ENCODE results near the gene SIX1. TPM values are rescaled to one million over a fixed set of nuclear protein-coding genes. Genes with fewer than 3 reads are reported as not detected.

SIX1 gene
- total RNA-seq (2014; rRNA removed; shearing (Covaris generic)) = 2.3 and 3.3 TPM in 2 replicates
- polyA plus RNA-seq (2015; cell fraction: cytosol; rRNA removed) = 3.9 and 5.2 TPM in 2 replicates
- polyA plus RNA-seq (2015; cell fraction: nucleus; rRNA removed) = 1.2 and 3.3 TPM in 2 replicates

DNA sequence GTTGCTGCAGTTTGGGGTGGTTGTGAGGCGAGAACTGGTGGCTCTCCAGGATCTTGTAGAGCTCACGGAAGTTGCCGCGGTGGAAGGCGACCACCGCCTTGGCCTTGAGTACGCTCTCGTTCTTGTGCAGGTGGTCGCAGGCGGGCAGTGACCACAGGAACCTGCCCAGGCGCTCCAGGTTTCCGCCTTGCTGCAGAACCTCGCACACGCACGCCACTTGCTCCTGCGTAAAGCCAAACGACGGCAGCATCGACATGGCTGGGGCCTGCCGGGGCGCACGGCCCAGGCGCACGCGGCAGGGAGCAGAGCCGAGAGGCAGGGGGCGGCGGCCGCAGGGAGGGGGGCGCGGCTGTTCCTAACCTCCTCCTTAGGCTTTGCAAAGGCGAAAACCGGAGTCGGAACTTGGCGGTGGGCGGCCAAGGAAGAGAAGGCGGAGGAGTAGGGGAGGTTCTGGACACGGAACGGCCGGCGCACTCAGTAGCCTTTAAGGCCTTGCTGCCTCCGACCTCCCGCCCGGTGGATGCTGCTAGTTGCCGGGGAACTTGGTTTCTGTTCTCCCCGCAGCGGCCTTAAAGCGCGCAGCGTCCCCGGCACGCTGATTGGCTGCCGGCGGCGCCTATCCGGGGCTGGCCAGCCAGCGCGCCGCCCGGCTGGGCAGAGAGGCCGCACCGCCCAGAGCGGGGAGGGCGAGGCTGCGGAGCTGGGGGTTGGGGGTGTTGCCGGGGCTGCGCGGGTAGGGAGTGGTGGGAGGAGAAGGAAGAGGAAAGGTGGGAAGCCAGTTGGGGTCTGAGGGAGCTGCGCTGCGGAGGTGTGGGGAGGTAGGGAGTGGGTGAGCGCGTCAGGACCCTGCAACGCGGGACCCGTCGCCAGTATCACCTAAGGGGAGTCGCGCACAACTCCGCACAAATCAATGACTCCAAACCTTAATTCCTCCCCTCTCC, at the start of gene SIX1:
TSS of gene SIX1 (minus strand) at position 544 of the 941 bp plus-strand sequence. CDS start at position 256, 288 bp downstream.
- DNase-seq (ENCODE audit: low read depth, low spot score) = peak; percentile 81
- in situ Hi-C loops (cut with HindIII; ENCODE audit: low pct_unique_long_range_greater_than_20kb, low sequenced_read_pairs) = no loop called here

DNA sequence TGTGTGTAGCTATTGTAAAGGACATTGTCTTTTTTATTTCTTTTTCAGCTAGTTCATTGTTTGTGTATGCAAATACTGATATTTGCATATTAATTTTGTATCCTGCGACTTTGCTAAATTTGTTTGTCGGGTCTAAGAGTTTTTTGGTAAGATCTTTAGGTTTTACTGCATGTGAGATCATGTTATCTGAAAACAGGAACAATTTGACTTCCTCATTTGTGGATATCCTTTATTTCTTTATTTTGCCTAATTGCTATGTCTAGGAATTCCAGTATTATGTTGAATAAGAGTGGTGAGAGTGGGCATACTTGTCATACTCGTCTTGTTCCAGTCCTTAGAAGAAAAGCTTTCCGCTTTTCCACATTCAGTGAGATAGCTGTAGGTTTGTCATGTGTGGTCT, 46.0 kb upstream of the SIX1 start:
- no peak for DNase-seq (ENCODE audit: low read depth, low spot score)
- in situ Hi-C loops (cut with HindIII; ENCODE audit: low pct_unique_long_range_greater_than_20kb, low sequenced_read_pairs) = no loop called here

DNA sequence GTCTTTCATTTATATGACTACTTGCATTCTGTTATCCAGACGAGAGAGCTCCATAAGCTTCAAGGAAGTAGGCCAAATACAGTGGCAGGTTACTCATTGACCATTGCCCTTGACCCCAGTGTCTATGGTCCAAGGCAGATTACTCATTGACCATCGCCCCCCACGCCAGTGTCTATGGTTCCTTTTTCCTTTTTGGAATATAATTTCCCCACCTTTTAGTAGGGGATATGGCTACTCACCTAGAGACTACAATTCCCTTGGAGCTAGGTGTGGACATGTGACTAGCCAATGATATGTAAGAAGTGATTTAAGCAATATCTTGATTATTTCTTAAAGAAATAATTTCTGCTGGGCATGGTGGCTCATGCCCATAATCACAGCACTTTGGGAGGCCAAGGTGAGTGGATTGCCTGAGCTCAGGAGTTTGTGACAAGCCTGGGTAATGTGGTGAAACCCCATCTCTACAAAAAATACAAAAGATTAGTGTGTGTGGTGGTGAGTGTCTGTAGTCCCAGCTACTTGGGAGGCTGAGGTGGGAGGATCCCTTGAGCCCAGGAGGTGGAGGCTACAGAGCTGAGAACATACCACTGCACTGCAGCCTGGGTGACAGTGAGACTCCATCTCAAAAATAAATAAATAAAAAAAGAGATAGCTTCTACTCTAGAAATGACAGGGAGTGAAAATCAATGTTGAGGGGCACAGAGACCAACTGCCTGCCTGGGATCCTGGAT, 42.3 kb upstream of the SIX1 start:
- in situ Hi-C loops (cut with HindIII; ENCODE audit: low pct_unique_long_range_greater_than_20kb, low sequenced_read_pairs) = no loop called here

DNA sequence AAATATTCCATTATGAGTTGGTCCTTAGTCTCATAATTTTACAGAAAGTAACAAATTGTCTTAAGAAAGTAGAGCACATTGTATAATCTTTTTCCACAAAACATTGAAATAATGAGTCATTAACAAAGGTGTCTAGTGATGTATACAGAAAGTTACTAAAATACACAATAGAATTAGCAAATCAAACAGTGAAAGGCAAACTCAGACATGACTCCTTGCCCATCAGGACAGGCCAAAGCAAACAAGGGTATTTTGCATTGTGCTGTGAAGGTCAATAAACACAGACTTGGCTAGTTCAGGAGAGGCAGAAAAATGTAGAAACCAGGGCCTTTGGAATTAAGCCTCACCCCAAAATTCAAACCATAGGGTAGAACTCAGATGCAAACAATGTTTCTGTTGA, 37.6 kb upstream of the SIX1 start:
- no peak for DNase-seq (ENCODE audit: low read depth, low spot score)
- in situ Hi-C loops (cut with HindIII; ENCODE audit: low pct_unique_long_range_greater_than_20kb, low sequenced_read_pairs) = no loop called here

More for the DNA sequence above, 42.3 kb upstream of the SIX1 start:
- DNase-seq (ENCODE audit: low read depth, low spot score) = no peak

DNA sequence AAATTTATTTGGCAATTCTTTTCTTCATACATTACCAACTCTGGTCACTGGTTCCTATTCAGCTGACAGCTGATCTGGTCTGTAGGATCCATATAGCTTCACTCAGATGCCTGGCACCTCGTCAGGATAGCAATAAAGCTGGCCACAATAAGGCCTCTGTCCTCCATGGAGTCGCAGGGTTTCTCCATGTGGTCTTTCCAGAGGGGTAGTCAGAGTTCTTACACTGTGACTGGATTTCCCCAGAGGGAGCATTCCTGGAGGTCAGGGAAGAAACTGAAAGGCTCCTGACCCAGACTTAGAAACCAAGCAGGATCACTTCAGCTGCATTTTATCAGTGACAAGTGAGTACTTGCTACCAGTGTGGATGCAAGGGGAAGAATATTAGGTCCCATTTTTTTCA, 34.9 kb upstream of the SIX1 start:
- in situ Hi-C loops (cut with HindIII; ENCODE audit: low pct_unique_long_range_greater_than_20kb, low sequenced_read_pairs) = no loop called here

DNA sequence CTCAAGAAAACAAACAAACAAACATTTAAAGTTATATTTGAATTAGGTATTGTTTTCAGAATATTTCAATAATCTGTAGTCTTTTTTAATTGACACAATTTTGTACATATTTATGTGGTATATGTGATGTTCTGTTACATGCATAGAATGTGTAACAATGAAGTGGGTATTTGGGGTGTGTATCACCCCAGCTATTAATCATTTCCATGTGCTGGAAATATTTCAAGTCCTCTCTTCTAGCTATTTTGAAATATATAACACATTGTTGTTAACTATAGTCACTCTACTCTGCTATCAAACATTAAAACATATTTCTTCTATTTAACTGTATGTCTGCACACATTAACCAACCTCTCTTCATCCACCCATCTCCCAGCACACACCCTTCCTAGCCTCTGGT, 32.0 kb upstream of the SIX1 start:
- in situ Hi-C loops (cut with HindIII; ENCODE audit: low pct_unique_long_range_greater_than_20kb, low sequenced_read_pairs) = no loop called here
- DNase-seq (ENCODE audit: low read depth, low spot score) = no peak

More for the DNA sequence above, 34.9 kb upstream of the SIX1 start:
- DNase-seq (ENCODE audit: low read depth, low spot score) = peak; percentile 88

DNA sequence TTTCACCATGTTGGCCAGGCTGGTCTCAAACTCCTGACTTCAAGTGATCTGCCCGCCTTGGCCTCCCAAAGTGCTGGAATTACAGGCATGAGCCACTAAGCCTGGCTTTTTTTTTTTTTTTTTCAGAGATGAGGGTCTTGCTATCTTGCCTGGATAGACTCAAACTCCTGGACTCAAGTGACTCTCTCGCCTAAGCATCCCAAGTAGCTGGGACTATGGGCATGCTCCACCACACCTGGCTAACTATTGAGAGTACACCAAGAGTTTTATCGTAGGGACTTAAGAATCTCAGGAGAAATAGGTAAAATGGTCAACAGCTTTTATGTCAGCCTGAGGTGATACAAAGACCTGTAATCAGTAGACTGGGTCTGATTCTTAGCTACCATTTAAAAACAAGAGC, 31.2 kb upstream of the SIX1 start:
- in situ Hi-C loops (cut with HindIII; ENCODE audit: low pct_unique_long_range_greater_than_20kb, low sequenced_read_pairs) = no loop called here
- DNase-seq (ENCODE audit: low read depth, low spot score) = no peak

DNA sequence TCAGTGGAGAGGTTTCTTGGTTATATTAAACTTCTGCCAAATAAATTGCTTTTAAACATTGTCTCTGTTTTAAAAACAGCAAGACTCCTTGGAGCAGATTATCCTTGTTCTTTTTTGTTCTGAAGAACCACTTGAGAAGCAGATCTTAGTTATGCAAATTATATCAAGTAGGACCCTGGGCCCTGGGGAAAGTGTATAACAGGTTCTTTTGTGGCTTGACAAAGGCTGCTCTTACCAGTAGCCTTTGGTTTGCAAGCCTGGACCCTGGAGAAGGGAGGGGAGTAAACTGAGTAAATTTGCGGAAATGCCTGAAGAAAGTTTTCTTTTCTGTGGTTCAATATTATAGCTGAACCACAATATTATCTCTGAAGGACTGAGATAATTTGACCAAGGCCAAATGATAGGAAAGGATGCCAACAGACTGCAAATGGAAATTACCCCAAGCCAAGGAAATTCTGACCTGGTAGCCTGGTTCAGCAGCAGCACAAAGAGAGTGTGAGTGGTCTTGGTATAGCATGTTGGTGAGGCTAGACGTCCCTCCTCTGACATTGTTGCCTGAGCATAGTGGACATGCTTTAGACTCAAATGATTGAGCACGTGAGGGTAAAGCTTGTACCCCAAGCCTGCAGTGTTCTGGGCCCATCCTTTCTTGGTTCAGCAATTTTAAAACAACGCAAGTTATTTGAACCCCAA, 30.4 kb upstream of the SIX1 start:
- no peak for DNase-seq (ENCODE audit: low read depth, low spot score)
- in situ Hi-C loops (cut with HindIII; ENCODE audit: low pct_unique_long_range_greater_than_20kb, low sequenced_read_pairs) = no loop called here

DNA sequence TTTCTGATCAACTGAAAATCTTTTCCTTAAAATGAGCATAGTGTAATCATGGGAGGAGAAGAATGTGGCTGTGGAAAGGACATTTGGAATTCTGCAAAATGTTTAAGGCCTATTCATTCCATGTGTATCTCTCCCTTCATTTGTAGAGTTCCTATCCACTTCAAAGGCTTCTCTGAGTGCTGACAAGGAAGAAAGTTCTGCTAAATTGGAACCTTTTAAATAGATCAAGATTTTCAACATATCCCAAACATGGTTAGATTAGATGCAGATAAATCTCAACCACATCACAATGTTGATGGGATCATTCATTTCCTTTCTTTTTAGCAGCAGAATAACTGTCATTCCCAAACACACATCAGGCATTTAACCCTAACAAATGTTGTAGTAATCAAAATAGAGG, 28.4 kb upstream of the SIX1 start:
- DNase-seq (ENCODE audit: low read depth, low spot score) = no peak
- in situ Hi-C loops (cut with HindIII; ENCODE audit: low pct_unique_long_range_greater_than_20kb, low sequenced_read_pairs) = no loop called here

DNA sequence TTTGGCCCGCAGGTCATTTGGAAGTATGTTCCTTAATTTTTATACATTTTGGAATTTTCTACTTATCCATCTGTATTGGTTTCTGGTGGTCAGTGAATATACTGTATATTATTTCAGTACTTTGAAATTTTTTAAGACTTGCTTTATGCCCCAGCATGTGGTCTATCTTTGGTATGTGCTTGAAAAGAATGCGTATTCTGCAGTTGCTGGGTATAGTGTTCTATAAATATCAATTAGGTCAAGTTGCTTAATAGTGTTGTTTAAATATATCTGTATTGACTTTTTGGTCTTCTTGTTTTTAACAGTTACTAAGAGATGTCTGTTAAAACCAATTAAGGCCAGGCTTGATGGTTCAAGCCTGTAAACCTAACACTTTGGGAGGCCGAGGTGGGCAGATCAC, 21.7 kb upstream of the SIX1 start:
- in situ Hi-C loops (cut with HindIII; ENCODE audit: low pct_unique_long_range_greater_than_20kb, low sequenced_read_pairs) = no loop called here
- no peak for DNase-seq (ENCODE audit: low read depth, low spot score)

DNA sequence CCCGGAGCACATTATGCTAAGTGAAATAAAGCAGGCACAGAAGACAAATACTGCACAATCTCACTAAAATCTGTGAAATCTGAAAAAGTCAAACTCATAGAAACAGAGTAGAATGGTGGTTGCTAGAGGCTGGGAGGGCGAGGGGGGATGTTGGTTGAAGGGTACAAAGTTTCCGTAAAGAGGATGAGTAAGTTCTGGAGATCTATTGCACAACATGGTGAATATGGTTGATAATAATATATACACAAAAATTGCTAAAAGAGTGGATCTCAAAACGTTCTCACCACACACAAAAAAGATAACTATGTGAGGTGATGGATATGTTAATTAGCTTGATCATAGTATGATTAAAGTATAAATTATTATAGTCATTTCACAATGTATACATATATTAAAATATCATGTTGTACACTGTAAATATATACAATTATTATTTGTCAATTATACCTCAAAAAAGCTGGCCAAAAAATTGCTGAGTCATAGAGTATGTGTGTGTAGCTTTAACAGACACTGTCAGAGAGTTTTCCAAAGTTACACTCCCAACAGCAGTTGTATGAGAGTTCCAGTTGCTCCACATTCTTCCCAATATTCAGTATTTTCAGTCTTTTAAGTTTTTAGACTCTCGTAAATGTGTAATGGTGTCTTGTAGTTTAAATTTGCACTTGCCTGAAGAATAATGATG, 19.3 kb upstream of the SIX1 start:
- in situ Hi-C loops (cut with HindIII; ENCODE audit: low pct_unique_long_range_greater_than_20kb, low sequenced_read_pairs) = no loop called here
- DNase-seq (ENCODE audit: low read depth, low spot score) = no peak

DNA sequence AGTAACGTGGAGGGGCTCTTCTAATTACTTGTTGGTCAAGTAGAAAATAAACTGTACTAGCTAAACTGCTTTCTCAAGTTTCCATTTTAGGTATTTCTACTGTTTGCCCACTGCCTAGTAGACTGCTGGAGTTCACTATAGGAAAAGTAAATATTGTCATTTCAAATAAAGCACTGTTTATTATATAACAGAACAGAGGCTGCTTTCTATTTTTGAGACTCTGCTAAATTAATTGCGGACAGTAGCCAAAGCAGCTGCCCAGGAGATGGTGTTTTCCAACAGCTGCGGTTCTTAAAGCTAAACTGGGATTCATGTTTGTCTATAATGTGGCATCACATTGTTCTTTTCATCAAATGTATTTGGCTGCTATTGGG, 15.9 kb upstream of the SIX1 start:
- in situ Hi-C loops (cut with HindIII; ENCODE audit: low pct_unique_long_range_greater_than_20kb, low sequenced_read_pairs) = no loop called here
- peak; percentile 30 for DNase-seq (ENCODE audit: low read depth, low spot score)

DNA sequence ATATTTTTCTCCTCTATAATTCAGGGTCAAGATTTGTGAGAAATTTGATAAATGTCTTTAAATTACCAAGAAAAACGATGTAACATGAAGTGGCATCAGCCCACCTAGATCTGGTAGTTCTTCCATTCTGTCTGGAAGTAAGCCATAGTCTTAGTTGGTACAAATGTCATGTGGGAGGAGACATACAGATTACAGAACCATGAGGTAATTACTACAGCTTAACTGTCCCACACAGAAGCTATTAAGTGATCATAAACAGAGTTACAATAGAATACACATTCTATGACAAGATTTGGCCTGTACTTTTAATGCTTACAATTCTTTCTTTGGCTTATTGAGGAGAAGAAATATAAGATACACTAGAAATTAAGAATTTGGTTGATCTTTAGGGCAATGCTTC, 13.7 kb upstream of the SIX1 start:
- no peak for DNase-seq (ENCODE audit: low read depth, low spot score)

DNA sequence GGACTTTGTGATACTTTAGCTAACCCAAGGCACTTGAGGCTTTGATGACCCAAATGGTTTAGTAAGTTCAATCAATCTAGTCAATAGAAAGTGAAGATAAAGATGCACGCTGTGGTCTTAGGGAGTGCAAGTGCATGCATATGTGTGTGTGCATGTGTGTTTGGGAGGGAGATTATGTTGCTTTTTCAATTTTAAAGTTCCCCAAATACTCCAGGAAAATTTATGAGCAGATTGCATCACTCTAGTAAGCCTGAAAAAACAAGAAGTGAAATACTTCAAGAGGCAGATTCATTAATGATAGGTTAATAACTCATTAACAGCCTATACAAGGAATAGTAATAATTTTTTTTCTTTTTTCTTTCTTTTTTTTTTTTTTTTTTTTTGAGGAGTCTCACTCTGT, 12.4 kb upstream of the SIX1 start:
- in situ Hi-C loops (cut with HindIII; ENCODE audit: low pct_unique_long_range_greater_than_20kb, low sequenced_read_pairs) = no loop called here
- DNase-seq (ENCODE audit: low read depth, low spot score) = no peak

More for the DNA sequence above, 13.7 kb upstream of the SIX1 start:
- in situ Hi-C loops (cut with HindIII; ENCODE audit: low pct_unique_long_range_greater_than_20kb, low sequenced_read_pairs) = no loop called here

DNA sequence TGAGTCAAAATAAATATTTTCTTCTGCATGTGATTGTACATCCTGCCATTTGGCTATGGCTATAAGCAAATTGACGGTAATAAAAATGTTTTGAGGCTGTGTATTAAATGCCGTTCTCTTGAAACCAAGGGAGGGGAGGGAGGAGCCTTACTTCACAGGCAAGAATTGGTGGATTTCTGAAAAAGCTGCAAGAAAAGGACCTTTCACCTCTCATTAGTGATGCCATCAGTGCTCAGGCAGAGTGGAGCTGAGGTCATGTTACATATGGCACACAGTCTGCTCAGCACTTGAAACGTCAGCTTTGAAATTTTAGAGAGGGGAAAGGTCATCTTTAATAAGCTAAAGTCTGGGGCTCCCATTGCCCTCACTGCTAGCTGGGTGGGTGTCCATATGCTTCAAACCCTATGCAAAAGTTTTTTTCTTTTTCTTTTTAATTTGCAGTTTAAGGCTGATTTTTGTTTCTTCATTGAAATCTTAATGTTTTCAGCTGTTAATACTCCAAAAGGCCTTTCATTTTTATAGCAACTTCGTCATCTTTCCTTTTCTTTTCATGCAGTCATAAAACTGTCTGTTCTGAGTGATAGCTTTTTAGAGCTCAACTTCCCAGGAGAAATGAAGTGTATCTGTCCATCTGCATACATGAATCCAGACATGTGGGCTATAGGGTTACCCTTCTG, 9.8 kb upstream of the SIX1 start:
- in situ Hi-C loops (cut with HindIII; ENCODE audit: low pct_unique_long_range_greater_than_20kb, low sequenced_read_pairs) = no loop called here
- no peak for DNase-seq (ENCODE audit: low read depth, low spot score)

DNA sequence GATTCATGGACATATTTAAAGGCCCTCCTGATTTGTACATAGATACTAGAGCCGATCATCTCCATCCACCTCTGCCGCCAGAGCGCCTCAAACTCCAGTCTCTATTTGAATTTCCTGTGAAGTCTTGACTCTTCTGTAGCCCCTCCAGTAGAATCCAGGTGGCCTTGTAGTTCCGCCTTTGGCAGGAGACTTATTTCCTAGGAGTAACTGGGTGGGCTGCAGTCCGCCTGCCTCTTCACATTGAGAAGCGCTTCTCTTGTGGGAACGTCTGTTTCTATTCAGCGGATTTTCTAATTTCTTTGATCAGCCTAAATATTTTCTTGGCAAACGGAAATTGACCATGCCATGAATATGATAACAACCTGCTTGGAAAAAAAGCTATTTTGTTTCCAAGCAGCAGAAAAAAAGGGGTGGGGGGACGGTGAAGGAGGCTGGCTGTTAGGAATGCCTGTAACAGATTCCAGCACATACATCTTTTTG, 9.0 kb upstream of the SIX1 start:
- in situ Hi-C loops (cut with HindIII; ENCODE audit: low pct_unique_long_range_greater_than_20kb, low sequenced_read_pairs) = no loop called here
- no peak for DNase-seq (ENCODE audit: low read depth, low spot score)

All from SK-MEL-5 (cell line).